A673 (cell line): ENCODE data around the gene CACNA2D1.

Experiments
- CTCF ChIP-seq: fragments of 300-800, 200-600 bp; sonication (generic); conservative IDR thresholded peaks from 2 replicates; pipeline ENCODE4 v1.5.1; 2017; ENCODE audit warnings: low read depth, mild to moderate bottlenecking, antibody characterized with exemption, low read length, moderate library complexity, mixed read lengths
- EZH2 ChIP-seq: fragments of 200-600 bp; sonication (generic); IDR thresholded peaks from 2 replicates; pipeline ENCODE4 v1.6.1; 2017; ENCODE audit warnings: borderline replicate concordance, low read depth, mild to moderate bottlenecking, mixed read lengths, antibody characterized with exemption, low read length; ENCODE audit not compliant: poor library complexity, severe bottlenecking

GRCh38 chr7:82393840-82394220, 49.7 kb downstream of the CACNA2D1 start:
- no peak for TF ChIP-seq CTCF
- no peak for TF ChIP-seq EZH2
